PC-9 (cell line): Measurements from ENCODE around the gene ZNF562. TPM values are rescaled to one million over a fixed set of nuclear protein-coding genes. Genes with fewer than 3 reads are reported as not detected.

Experiments
- Bru-seq: library from RNA; stranded (reverse); fragments of 400-500 nt; gene quantifications from one replicate; lab custom pipeline; 2021; lab: Mats Ljungman, UMichigan
- BruChase-seq, 2 experiments: library from RNA; stranded (reverse); fragments of 400-500 nt; gene quantifications; one replicate each; lab custom pipeline; 2021; lab: Mats Ljungman, UMichigan
- BruUV-seq: library from RNA; stranded (reverse); fragments of 400-500 nt; replicated peaks from 2 replicates; lab custom pipeline; 2021; lab: Mats Ljungman, UMichigan
- CTCF ChIA-PET: fragments of 300-600 bp; sonication (Branson Sonifier 250); formaldehyde crosslinking; loops from one replicate; lab custom pipeline; 2022; ENCODE audit warnings: antibody characterized with exemption; lab: Charles Lee
- POLR2A ChIA-PET: fragments of 300-600 bp; sonication (Branson Sonifier 250); formaldehyde crosslinking; loops from one replicate; lab custom pipeline; 2022; ENCODE audit warnings: antibody characterized with exemption; ENCODE audit not compliant: unreplicated experiment; lab: Charles Lee
- DNase-seq, 2 experiments: peaks; one replicate each; pipeline versions ENCODE4 v3.0.0 to v3.0.0-alpha.2; 2015 to 2022; ENCODE audit warnings: mixed read lengths in 1 of 2
- H2AFZ ChIP-seq: fragments of 200-600 bp; sonication (generic); 2 replicates; pipeline ENCODE4 v1.8.1; 2017; ENCODE audit warnings: antibody characterized with exemption
- H3F3A ChIP-seq: fragments of 200-600 bp; sonication (generic); 2 replicates; pipeline ENCODE4 v1.8.1; 2017; ENCODE audit warnings: antibody characterized with exemption, mild to moderate bottlenecking, low read depth; ENCODE audit not compliant: insufficient read depth
- H3K27ac ChIP-seq: fragments of 200-600 bp; sonication (generic); 2 replicates; pipeline ENCODE4 v1.6.1; 2016; ENCODE audit warnings: mixed run types
- H3K27me3 ChIP-seq: fragments of 200-600 bp; sonication (generic); 2 replicates; pipeline ENCODE4 v1.6.1; 2016; ENCODE audit warnings: low read depth, mixed run types; ENCODE audit not compliant: insufficient read depth
- H3K36me3 ChIP-seq: fragments of 200-600 bp; sonication (generic); 2 replicates; pipeline ENCODE4 v1.6.1; 2016; ENCODE audit warnings: low read depth, mixed run types
- H3K4me1 ChIP-seq: fragments of 200-600 bp; sonication (generic); replicated peaks from 2 replicates; pipeline ENCODE4 v1.6.1; 2016; ENCODE audit warnings: mixed run types; ENCODE audit not compliant: insufficient read depth
- H3K4me2 ChIP-seq: fragments of 200-600 bp; sonication (generic); 2 replicates; pipeline ENCODE4 v1.6.1; 2017; ENCODE audit warnings: mixed run types
- H3K4me3 ChIP-seq: fragments of 200-600 bp; sonication (generic); 2 replicates; pipeline ENCODE4 v1.6.1; 2016; ENCODE audit warnings: mixed run types
- H3K79me2 ChIP-seq: fragments of 200-600 bp; sonication (generic); 2 replicates; pipeline ENCODE4 v1.6.1; 2017; ENCODE audit warnings: low read depth, mixed run types
- H3K9me2 ChIP-seq: fragments of 200-600 bp; sonication (generic); 2 replicates; pipeline ENCODE4 v1.8.1; 2017; ENCODE audit warnings: mild to moderate bottlenecking; ENCODE audit not compliant: insufficient read depth
- H3K9me3 ChIP-seq: fragments of 200-600 bp; sonication (generic); 2 replicates; pipeline ENCODE4 v1.8.1; 2016; ENCODE audit warnings: low read depth; ENCODE audit not compliant: insufficient read depth
- H4K20me1 ChIP-seq: fragments of 200-600 bp; sonication (generic); 2 replicates; pipeline ENCODE4 v1.8.1; 2017; ENCODE audit not compliant: insufficient read depth
- EZH2 ChIP-seq: fragments of 200-600 bp; sonication (generic); IDR thresholded peaks from 2 replicates; pipeline ENCODE4 v1.8.0; 2017; ENCODE audit warnings: antibody characterized with exemption, low read depth
- intact Hi-C: fragments of 100-400 bp; cut with micrococcal nuclease; formaldehyde crosslinking; loops from one replicate; pipeline ENCODE4 v1.10.0; 2022; ENCODE audit not compliant: unreplicated experiment
- long read RNA-seq: library from polyadenylated mRNA; stranded (forward); transcript quantifications from one replicate; pipeline ENCODE4 v2.0.0, GENCODE V29; 2022
- total RNA-seq: library from RNA; stranded (reverse); gene quantifications from 2 replicates; pipeline ENCODE4 v1.2.3, GENCODE V29; 2021
- TF ChIP-seq, protein P1 (sequence below): fragments of 200-600 bp; sonication (generic); conservative IDR thresholded peaks from 2 replicates; pipeline ENCODE4 v1.6.1; 2017; ENCODE audit warnings: mixed run types, antibody characterized with exemption, mild to moderate bottlenecking, moderate library complexity

Gene ZNF562
- total RNA-seq: 24.9 and 26.0 TPM in 2 replicates
- Bru-seq, nascent RNA: percentile 92 among the genes with signal in this experiment
- BruChase-seq, experiment 1, labeled RNA remaining after a 2-hour chase: percentile 95 among the genes with signal in this experiment
- BruChase-seq, experiment 2, labeled RNA remaining after a 6-hour chase: percentile 86 among the genes with signal in this experiment
- long read RNA-seq, partial matches to known transcripts: 0 of 9 reads
- long read RNA-seq, other reads (novel, unspliced or antisense): 8 of 9 reads

DNA sequence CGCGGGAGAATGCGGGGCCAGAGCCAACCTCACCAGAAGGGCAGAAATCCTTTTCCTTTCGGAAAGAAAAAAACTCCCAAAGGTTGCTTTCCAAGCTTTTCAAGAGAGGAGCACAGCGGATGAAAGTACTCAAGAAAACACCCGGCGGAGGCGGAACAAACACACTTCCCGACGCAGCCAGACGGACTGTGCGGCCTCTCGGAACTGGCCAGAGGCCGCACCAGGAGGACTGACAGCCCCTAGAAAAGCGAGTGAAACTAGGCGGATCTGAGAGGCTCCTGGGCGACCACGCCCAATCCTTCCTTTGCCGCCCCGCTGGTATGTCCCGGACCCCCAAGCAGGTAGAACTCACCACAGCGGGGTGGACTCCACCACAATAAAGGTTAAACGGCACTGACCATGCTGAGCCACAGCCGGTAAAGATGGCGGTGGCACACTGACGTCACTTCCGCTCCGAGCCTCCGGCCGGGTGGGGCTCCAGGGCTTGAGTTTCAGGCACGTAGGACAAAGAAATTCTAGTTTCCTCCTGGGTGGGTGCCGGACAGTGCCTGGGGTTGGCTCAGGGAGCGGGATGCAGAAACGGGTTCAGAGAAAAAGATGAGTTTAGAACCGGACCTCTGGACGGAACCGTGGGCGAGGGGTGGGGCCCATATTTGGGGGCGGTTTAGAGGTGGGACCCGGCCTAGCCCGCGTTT lies at the start of gene ZNF562:
Gene ZNF562, minus strand, starts transcription at position 438 of the 695 bp plus-strand sequence. CDS start 14,356 bp downstream, outside the sequence.
- Histone ChIP-seq H3K4me3 (peak within 1 kb of the TSS; percentile 70), H3K4me1 (no peaks in the 10 kb centered on the region), H3K4me2 (peak within 1 kb of the TSS; percentile 77), H3K27me3 (no peaks in the 10 kb centered on the region), H3K27ac (peak within 1 kb of the TSS; percentile 86), H3F3A (peaks cover 27% of the 10 kb centered on the region), H3K9me2 (no peaks in the 10 kb centered on the region), H3K9me3 (peaks cover 44% of the 10 kb centered on the region), H3K36me3 (peaks cover 40% of the 10 kb centered on the region), H3K79me2 (peaks cover 48% of the 10 kb centered on the region), H2AFZ (peak within 1 kb of the TSS; percentile 86), H4K20me1 (no peaks in the 10 kb centered on the region)
- CTCF ChIA-PET: interaction anchor here (0.7 kb wide), 1 partner anchor 94 kb away, joined by 9 read pairs; no protein-coding TSS in a partner anchor
- TF ChIP-seq, protein P1, sequence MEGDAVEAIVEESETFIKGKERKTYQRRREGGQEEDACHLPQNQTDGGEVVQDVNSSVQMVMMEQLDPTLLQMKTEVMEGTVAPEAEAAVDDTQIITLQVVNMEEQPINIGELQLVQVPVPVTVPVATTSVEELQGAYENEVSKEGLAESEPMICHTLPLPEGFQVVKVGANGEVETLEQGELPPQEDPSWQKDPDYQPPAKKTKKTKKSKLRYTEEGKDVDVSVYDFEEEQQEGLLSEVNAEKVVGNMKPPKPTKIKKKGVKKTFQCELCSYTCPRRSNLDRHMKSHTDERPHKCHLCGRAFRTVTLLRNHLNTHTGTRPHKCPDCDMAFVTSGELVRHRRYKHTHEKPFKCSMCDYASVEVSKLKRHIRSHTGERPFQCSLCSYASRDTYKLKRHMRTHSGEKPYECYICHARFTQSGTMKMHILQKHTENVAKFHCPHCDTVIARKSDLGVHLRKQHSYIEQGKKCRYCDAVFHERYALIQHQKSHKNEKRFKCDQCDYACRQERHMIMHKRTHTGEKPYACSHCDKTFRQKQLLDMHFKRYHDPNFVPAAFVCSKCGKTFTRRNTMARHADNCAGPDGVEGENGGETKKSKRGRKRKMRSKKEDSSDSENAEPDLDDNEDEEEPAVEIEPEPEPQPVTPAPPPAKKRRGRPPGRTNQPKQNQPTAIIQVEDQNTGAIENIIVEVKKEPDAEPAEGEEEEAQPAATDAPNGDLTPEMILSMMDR: no peak
- TF ChIP-seq EZH2: no peak
- BruUV-seq: TSS peak; percentile 58
- peak; percentile 86 to 88 for DNase-seq
- POLR2A ChIA-PET: no interaction called here
- intact Hi-C loops: loop anchor here (2.0 to 5.0 kb wide), 2 partner anchors 92 to 110 kb away; partner anchors contain the start of gene ZNF846

DNA sequence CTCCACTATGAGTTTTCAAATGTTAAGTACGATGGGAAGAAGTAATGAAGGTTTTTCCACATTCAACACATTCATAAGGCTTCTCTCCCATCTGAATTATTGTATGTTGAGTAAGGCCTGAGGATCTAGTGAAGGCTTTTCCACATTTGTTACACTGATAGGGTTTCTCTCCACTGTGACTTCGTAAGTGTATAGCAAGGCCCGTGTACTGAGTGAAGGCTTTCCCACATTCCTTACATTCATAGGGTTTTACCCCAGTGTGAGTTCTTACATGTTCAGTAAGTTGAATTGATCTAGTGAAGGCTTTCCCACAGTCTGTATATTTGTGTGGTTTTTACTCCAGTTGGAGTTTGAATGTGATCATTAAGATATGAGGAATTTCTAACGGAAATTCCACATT lies 49.3 kb upstream of the ZNF562 start:
- 0 out of 2 replicates have a peak, but pooled peaks cover 5% of the 10 kb centered on the region for H3K9me3 ChIP-seq
- H3K27ac ChIP-seq: no peak overlapping the region
- BruUV-seq: no TSS peak
- H3K36me3 ChIP-seq: no peaks in the 10 kb centered on the region
- CTCF ChIA-PET: no interaction called here
- no peaks in the 10 kb centered on the region for H3K4me1 ChIP-seq
- H2AFZ ChIP-seq: no peak overlapping the region
- no peaks in the 10 kb centered on the region for H3F3A ChIP-seq
- H3K79me2 ChIP-seq: no peaks in the 10 kb centered on the region
- H4K20me1 ChIP-seq: no peaks in the 10 kb centered on the region
- H3K9me2 ChIP-seq: no peaks in the 10 kb centered on the region
- no peak overlapping the region for H3K4me3 ChIP-seq
- DNase-seq: no peak
- H3K4me2 ChIP-seq: no peak overlapping the region
- peaks cover 26% of the 10 kb centered on the region for H3K27me3 ChIP-seq
- TF ChIP-seq, protein P1: no peak
- intact Hi-C loops: no loop called here
- POLR2A ChIA-PET: no interaction called here

DNA sequence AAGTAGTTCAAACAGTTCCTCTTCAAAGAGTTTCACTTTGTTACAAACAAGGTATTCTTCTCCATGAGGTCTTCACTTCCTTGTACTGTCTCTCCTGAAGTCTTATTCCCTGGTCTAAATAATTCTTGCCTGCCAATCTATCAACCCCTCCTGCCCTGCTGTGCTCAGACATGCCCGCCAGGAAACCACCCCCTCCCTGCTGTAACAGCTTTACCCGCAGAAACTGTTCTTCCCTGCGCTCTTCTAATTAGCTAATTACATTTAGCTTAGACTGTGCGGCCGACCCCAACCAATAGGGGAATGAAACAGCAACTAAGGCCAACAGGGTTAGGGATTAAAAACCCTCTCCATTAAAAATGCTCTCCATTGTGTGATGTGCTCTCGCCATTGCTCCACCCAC lies 47.0 kb upstream of the ZNF562 start:
- ChIA-PET POLR2A (interaction anchor here (0.7 kb wide), 1 partner anchor 20 kb away, joined by 5 read pairs; no protein-coding TSS in a partner anchor), CTCF (no interaction called here)
- Histone ChIP-seq H2AFZ (peak overlapping the region; percentile 20; the same call in 1 of the 2 replicates), H3K79me2 (no peaks in the 10 kb centered on the region), H3K4me1 (no peaks in the 10 kb centered on the region), H3K27me3 (peaks cover 44% of the 10 kb centered on the region), H3K36me3 (no peaks in the 10 kb centered on the region), H3K27ac (no peak overlapping the region), H3K9me3 (0 out of 2 replicates have a peak, but pooled peaks cover 5% of the 10 kb centered on the region), H3K9me2 (no peaks in the 10 kb centered on the region), H3K4me2 (no peak overlapping the region), H4K20me1 (no peaks in the 10 kb centered on the region), H3K4me3 (no peak overlapping the region), H3F3A (no peaks in the 10 kb centered on the region)
- intact Hi-C loops: no loop called here
- no peak for DNase-seq
- no TSS peak for BruUV-seq
- TF ChIP-seq, protein P1: no peak
- TF ChIP-seq EZH2: no peak
